Measurements from ENCODE around the gene LRP1B.

The LRP1B gene

DNA sequence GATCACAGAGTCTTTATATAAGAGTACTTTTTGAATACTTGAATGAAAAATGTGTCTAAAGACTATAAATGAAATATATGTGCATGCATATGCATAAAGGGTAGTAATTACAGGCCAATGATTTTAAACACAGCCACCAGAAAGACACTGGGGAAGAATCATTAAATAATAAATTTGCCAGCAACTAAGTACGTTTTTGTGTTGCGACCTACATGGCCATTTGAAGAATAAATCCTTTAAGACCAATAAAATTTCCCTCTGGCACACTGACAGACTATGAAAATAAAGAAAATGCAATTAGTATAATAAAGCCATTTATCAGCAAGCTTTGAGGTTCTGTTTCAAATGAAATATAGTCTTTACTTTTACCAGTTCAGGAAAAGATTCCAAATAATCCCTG is 1413.3 kb downstream of the LRP1B start:
- DNase-seq (ENCODE audit: low spot score) = no peak
- TF ChIP-seq, protein P1, sequence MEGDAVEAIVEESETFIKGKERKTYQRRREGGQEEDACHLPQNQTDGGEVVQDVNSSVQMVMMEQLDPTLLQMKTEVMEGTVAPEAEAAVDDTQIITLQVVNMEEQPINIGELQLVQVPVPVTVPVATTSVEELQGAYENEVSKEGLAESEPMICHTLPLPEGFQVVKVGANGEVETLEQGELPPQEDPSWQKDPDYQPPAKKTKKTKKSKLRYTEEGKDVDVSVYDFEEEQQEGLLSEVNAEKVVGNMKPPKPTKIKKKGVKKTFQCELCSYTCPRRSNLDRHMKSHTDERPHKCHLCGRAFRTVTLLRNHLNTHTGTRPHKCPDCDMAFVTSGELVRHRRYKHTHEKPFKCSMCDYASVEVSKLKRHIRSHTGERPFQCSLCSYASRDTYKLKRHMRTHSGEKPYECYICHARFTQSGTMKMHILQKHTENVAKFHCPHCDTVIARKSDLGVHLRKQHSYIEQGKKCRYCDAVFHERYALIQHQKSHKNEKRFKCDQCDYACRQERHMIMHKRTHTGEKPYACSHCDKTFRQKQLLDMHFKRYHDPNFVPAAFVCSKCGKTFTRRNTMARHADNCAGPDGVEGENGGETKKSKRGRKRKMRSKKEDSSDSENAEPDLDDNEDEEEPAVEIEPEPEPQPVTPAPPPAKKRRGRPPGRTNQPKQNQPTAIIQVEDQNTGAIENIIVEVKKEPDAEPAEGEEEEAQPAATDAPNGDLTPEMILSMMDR (IDR thresholded peaks at IDR 0.05; ENCODE audit: extremely low read depth, missing control alignments) = no peak

DNA sequence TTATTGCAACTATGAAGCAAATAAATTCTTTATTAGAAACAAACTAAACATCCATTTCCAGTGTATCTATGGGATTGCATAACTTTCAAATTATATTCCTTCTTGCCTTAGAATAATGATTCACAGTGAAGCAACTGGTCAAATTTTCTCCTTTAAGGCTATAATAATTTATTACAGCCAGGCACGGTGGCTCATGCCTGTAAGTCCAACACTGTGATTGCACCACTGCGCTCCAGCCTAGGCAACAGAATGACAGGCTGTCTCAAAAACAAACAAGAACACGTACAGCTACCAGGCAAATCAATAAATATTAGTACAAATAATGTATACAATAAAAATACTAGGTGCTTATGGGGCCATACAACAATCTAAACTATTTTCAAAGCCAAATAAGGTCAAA is 1416.2 kb downstream of the LRP1B start:
- DNase-seq (ENCODE audit: low spot score) = no peak
- TF ChIP-seq, protein P1 (IDR thresholded peaks at IDR 0.05; ENCODE audit: extremely low read depth, missing control alignments) = no peak

DNA sequence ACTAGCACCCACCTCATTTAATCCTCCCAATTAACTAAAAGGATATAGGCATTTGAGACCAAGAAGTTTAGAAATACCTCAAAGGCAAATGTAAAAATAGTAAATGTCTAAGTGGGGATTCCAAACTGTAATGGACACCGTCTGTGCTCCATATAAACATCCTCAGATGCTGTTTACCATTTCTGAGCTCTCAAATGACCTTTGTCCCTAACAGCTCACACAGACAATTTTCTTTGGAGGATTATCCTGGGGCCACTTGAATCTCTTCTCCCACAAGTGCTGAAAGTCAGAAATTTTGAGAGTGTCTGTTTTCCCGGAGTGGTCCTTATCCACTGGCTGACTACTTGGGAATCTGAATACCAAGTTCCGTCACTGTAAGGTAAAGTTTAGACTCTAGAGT is 1418.9 kb downstream of the LRP1B start:
- TF ChIP-seq, protein P1 (IDR thresholded peaks at IDR 0.05; ENCODE audit: extremely low read depth, missing control alignments) = no peak
- DNase-seq (ENCODE audit: low spot score) = no peak

DNA sequence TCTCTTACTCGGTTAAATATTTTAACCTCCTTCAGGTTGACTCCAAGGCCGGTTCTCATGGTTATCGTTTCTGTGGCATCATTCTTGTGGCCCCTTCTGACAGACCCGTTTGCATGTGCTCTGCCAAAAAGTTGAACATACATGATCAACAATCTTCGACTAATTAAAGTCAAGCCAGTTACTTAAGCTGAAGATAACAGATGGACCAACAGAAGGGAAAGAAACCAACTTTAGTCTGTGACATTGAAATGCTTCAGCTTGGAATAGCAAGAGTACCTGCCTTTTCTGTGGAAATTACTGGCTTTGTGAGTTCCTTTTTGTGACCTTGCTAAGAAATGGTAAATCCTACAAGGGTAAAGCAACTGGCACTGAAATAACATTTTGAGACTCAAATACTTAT is 1429.1 kb downstream of the LRP1B start:
- TF ChIP-seq, protein P1 (IDR thresholded peaks at IDR 0.05; ENCODE audit: extremely low read depth, missing control alignments) = no peak
- DNase-seq (ENCODE audit: low spot score) = no peak

DNA sequence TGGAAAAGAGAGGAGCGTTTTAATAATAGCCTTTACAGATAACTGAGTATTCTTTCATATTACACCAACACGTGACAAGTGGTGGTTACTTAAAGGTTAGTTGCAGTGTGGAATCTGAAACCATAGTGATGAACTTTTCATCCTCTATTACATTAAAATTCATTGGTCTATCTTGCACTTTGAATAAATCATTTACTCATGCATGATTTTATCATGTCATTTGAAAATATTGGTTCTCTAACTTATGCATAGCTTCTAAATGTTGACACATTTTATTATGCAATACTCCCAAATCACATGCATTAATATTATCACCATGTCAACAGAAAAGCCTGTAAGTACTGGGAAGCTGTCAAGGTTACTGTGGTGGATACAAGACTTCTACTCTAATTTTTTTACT is 1432.2 kb downstream of the LRP1B start:
- no peak for DNase-seq (ENCODE audit: low spot score)
- TF ChIP-seq, protein P1 (IDR thresholded peaks at IDR 0.05; ENCODE audit: extremely low read depth, missing control alignments) = no peak

DNA sequence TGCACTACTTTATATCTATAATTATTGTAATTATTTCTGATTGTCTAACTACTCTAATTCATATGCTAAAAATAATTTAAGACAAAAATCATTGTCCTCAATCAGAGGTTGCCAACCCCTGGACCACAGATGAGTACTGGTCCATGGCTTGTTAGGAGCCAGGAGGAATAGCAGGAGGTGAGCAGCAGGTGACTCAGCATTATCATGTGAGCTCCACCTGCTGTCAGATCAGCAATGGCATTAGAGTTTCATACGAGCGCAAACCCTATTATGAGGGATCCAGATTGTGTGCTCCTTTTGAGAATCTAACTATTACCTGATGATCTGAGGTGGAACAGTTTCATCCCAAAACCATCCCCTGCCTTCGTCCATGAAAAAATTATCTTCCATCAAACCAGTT is 1434.4 kb downstream of the LRP1B start:
- TF ChIP-seq, protein P1 (IDR thresholded peaks at IDR 0.05; ENCODE audit: extremely low read depth, missing control alignments) = no peak
- no peak for DNase-seq (ENCODE audit: low spot score)

DNA sequence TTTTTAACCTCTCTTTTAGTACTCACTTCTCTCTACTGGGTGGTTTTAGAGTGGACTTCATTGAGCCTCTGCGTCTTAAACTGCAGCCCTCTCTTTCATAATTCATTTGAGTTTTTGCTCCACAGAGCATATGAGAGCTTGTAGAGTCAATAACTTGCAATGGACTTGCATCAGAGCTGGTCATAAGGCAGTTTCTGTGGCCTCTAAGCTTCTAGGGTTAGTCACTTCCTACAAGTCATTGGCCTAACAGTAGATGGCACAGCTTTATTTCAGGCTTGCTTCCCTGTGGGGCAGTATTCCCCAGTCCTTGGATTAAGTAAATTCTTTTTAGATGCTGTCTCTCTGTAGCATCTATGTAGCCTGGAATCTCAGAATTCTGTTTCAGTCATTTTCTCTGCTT is 1435.7 kb downstream of the LRP1B start:
- no peak for DNase-seq (ENCODE audit: low spot score)
- TF ChIP-seq, protein P1 (IDR thresholded peaks at IDR 0.05; ENCODE audit: extremely low read depth, missing control alignments) = no peak

Data from GM20000 (cell line).